ENCODE measurements around the gene DHX16.
"Not testable (repeated sequence)": the region's sequence is repeated elsewhere in the genome, so short reads cannot be mapped to it uniquely, and the experiment has no call there.

DHX16 gene

DNA sequence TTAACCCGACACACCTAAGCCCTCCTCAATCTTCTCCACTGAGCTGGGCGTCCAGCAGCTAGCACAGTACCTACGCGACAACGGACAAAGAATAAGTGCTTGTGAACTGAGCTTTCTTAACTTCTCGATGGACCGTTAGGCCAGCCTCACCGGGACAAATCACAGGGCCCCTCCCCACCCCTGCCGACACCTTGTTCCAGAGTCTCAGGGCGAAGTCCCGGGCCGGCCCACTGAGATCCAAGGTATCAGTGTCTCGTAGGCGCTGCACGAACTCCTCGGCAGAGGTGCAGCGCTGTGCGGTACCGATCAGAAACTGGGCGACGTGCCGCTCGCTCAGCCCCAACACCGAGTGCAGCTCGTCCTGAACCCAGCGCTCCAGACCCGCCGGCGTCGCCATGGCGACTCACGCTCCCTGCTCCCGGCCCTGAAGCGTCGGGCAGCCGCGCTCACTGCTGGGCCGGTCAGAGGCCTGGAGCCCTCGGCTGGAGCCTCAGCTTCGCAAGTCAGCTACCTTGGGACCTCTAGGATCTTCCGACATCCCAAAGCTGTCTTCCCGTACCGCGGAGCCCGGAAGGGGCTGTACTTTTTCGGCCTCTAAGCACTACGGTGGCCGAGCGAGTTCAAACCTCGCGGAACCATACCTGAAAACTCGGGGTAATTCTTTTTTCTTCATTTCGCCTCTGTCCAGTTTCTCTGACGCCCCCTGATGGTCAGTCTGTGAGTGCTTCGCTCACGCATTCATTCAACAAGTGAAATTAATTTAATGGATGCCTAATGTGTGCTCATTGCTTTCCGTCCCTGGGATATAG, at the start of gene DHX16:
Gene DHX16, minus strand, starts transcription at position 562 of the 809 bp plus-strand sequence. Its CDS starts 165 bp downstream, at position 397.
- peak; percentile 83 for DNase-seq (ENCODE audit: low read depth)

DNA sequence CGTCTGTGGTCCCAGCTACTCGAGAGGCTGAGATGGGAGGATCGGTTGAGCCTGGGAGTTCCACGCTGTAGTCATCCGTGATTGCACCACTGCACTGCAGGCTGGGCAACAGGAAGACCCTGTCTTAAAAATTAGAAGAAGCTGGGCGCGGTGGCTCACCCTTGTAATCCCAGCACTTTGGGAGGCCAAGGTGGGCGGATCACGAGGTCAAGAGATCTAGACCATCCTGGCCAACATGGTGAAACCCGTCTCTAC, 49.1 kb upstream of the DHX16 start:
- not testable (repeated sequence) for DNase-seq (ENCODE audit: low read depth)

DNA sequence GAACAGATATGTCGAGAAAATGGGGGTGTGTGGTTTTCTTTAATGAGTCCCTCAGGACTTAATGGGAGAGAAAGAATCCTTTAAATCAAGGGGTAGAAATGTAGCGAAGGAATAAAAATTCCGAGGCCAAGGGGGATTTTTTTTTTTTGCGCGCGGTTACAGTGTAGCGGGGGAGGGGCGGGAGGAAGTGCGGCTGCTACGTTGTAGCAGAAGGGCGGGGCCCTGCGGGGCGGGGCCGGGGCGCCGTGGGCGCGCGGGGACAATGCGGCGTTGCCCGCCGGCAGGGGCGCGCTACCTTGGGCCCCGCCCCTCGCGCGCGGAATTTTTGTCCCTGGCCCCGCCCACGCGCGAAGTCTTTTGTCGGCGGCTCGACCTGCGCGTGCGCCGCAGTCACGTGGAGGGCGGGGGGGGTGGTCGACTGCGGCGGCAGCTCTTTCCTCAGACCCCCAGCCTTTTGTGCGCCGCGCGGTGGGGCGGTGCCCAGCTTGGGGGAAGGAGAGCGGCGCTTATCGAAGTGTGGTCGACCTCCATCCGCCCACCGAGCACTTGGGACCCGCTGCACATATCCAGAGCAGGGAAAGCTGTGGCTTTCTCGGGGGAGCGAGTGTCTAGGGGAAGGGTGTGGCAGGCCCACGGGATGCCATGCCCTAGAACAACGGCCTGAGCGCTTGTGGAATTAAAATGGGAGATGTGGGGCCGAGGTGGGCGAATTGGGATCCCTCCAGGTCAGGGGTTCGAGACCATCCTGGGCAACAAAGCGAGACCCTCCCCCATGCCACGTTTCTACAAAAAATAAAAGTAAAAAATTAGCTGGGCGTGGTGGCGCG, 48.6 kb upstream of the DHX16 start:
- DNase-seq (ENCODE audit: low read depth), result peak; percentile 96

DNA sequence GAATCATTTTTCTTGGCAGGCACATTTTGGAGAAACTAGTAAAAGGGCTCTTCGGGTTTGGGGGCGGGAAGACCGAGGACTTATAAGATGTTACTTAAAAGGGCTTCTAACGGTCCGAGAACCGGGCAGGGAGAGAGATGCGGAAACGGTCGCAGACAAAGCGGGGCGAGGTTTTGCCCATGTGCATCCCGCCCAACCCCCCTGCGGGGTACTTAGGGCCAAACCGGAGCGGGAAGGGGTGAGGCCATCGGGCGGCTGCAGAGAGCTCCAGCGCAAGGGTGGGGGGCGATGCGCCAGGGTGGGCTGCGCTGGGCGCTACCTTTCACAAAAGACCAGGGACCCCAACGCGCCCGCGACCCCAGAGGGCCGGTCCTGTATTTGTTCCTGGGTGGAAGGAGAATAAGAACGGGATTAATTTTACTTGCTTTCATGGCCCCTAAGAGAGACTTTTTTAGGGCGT, 48.0 kb upstream of the DHX16 start:
- peak; percentile 51 for DNase-seq (ENCODE audit: low read depth)

DNA sequence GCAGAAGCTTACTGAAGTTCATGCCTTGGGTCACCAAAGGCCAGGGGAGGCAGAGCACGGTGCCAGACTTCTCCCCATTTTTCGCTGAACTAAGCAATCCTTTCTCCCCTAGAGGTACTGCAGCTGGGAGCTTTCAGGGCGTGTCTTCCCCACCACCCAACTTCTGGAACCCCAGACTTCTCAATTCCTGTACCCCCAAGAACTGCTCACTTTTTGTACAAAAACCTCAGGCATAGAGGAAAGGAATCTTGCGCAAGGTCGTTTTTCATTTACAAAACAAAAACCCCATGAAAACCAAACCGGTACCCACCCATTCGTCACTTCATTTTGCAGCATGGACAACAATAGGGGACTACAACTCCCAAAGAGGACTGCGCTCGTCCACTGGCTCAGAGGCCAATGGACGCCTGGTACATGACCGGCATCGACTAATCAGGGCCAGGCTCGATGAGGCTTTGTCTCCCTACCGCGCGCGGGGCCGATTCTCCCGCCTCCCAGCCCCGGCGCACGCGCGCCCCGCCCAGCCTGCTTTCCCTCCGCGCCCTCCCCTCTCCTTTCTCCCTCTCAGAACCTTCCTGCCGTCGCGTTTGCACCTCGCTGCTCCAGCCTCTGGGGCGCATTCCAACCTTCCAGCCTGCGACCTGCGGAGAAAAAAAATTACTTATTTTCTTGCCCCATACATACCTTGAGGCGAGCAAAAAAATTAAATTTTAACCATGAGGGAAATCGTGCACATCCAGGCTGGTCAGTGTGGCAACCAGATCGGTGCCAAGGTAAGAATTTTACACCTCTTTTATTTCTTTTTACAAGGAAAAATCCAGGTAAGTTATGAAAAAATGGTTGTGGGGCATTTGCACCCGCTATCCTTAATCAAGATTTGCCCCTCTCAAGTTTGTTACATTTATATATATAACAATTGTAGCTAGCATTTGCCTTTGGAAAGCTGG, 47.3 kb upstream of the DHX16 start, which contains the start of gene TUBB:
Gene TUBB, plus strand, starts transcription at position 562 of the 947 bp plus-strand sequence. Its CDS starts 155 bp downstream, at position 717.
- peak; percentile 92 for DNase-seq (ENCODE audit: low read depth)

DNA sequence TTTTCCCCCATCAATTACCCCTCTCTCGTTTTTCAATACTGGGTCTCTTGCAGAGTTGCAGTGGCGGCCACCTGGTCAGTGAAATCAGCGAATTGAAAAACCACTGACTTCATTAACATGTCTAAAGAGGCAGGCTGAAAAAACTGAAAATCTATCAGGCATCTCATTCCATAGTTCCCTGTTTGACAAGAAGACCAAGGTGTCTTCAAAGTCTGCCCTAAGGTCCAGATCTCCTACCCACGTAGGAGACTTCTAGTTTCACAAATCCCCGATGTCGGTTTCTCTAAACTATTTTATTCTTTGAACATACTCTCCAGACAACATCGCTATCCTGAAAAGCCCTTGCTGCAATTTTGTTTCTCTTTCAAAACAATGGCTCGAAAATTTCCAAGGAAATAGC, 46.5 kb upstream of the DHX16 start:
- no peak for DNase-seq (ENCODE audit: low read depth)

DNA sequence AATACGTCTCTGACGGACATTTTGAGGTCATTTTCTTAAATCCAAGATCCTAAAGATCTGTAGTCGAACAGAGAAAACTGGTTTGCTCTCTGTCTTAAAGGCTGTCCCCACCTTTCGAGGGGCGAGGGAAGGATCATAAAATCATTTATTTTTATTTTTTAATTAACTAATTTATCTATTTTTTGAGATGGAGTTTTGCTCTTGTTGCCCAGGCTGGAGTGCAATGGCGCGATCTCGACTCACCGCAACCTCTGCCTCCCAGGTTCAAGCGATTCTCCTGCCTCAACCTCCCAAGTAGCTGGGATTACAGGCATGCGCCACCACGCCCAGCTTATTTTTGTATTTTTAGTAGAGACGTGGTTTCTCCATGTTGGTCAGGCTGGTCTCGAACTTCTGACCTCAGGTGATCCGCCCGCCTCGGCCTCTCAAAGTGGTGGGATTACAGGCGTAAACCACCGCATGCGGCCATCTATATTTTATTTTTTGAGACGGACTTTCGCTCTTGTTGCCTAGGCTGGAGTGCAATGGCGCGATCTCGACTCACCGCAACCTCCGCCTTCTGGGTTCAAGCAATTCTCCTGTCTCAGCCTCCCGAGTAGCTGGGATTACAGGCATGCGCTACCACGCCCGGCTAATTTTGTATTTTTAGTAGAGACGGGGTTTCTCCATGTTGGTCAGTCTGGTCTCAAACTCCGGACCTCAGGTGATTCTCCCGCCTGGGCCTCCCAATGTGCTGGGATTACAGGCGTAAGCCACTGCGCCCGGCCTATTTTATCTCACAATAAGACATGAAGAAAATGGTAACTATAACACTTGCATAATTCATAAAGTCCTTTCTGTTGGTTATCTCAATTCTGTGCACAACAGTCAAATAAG, 45.3 kb upstream of the DHX16 start:
- not testable (repeated sequence) for DNase-seq (ENCODE audit: low read depth)

DNA sequence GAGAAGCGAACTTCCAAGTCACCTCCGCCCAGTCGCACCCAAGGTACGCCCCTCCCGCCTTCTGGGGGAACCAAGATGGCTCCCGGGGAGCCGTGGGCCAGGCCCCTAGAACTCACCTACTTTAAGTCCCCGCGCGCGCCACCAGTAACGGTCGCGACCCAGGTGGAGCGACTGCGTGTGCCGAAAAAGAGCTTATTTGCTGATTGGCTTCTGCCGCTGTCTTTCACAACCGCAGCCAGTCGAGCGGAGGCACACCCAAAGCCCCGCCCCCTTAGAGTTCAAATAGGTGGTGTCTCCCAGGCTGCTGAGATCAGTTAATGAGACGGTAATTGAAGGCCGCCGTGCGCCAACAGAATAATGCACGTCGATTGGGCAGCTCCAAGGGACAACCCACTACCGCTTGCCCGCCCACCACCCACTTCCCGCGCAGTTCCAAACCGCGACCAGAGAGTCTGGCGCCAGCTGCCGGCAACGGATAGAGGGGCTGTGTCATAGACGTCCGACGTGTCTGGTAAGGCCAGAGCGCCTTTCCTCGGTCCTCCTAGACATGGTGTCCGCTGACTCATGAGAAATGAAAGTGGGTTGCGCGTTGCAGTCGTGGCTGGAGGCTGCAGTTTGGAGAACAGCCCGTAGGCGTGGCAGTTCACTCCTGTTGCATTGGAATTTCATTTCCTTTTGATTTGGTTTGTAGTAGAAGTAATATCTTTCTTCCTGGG, 44.5 kb upstream of the DHX16 start, which contains the start of gene MDC1:
Gene MDC1, minus strand, starts transcription at position 153 of the 716 bp plus-strand sequence. CDS start 2,106 bp downstream, outside the sequence.
- DNase-seq (ENCODE audit: low read depth), result peak; percentile 98

DNA sequence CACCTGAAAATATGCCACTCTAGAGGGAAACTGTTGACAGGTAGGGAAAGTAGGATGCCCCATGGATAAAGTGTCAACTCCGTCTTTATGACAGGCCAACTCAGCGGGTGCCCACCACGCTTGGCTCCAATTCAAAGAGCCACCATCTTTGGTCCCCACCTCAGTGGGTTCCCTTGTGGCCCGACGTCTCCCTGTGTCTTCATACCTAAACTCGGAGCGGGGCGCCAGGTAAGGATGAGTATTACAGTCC, 44.0 kb upstream of the DHX16 start:
- no peak for DNase-seq (ENCODE audit: low read depth)

DNA sequence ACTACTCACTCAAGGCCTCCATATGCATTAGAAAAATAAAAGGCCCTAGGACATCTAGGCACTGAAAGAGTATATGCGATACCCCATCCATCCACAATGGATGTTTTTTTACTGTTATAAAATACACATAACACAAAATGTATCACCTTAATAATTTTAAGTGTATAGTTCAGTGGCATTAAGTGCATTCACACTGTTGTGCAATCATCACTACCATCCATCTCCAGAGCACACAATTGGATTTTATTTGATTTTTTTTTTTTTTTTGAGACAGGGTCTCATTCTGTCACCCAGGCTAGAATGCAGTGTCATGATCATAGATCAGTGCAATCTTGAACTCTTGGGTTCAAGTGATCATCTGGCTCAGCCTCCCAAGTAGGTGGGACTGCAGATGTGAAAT, 41.5 kb upstream of the DHX16 start:
- DNase-seq (ENCODE audit: low read depth), result no peak

DNA sequence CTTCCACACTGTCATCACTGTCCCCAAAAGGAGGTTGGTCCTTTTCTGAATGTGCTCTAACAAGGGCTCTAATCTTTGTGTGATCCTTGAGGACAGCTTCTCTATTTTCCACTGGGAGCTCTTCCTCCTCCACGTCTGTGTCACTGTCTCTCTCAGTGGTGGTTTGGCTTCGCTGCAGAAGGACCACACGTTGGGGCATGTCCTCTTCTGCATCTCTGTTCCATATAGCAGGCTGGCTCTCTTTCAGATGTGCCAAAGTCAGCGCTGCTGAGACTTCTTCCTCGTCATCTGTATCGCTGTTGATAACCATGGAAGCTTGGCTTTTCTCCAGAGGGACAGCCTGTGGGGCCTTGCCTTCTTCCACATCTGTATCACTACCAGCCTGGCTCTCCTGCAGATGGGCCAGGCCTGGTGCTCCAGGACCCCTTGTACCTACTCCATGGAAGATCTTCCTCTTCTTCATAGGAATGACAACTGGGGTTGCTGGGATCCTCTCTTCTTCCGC, 39.7 kb upstream of the DHX16 start:
- DNase-seq (ENCODE audit: low read depth), result no peak

DNA sequence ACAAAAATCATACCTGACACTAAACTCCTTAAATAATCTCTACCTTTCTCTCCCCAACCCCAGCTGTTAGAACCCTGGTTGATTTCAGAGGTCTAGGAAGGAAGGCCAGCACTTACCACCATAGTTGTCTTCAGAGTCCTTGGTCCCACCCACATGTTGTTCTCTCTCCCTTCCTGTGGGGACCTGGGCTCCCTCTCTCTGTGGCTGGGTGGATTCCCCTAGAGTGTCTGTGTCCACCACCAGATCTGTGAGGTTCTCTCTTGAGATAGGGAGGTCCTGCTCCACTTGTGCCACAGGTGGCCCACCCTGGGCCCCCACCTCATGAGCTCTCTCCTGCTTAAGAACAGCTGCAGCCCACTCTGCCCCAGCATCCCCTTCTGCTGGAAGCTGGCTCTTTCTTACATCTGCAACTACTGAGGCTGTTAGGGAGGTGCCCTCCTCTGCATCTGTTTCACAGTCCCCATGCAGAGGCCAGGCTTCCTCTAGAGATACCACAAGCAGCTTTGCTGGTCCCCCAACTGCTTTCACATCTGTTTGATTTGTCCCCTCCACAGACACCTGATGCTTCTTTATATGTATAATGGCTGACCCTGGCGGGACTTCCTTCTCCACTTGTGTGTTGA, 39.1 kb upstream of the DHX16 start:
- no peak for DNase-seq (ENCODE audit: low read depth)

DNA sequence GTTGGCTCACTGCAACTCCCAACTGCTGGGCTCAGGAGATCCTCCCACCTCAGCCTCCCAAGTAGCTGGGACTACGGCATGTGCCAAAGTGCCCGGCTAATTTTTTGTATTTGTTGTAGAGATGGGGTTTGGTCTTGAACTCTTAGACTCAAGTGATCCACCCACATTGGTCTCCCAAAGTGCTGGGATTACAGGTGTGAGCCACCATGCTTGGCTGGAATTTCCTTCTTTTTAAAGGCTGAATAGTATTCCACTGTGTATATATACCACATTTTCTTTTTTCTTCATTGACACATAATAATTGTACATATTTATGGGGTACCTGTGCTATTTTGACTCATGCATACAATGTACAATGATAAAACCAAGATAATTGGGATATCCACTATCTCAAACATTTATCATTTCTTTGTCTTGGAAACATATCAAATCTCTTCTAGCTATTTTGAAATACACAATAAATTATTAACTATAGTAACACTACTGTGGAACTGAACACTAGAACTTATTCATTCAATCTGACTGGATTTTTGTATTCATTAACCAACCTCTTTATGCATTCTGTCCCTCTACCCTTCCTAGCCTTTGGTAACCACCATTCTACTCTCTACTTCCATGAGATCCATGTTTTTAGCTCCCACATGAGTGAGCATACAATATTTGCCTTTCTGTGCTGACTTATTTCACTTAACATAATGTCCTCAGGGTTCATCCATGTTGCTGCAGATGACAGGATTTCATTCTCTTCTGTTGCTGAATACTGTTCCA, 36.5 kb upstream of the DHX16 start:
- no peak for DNase-seq (ENCODE audit: low read depth)

DNA sequence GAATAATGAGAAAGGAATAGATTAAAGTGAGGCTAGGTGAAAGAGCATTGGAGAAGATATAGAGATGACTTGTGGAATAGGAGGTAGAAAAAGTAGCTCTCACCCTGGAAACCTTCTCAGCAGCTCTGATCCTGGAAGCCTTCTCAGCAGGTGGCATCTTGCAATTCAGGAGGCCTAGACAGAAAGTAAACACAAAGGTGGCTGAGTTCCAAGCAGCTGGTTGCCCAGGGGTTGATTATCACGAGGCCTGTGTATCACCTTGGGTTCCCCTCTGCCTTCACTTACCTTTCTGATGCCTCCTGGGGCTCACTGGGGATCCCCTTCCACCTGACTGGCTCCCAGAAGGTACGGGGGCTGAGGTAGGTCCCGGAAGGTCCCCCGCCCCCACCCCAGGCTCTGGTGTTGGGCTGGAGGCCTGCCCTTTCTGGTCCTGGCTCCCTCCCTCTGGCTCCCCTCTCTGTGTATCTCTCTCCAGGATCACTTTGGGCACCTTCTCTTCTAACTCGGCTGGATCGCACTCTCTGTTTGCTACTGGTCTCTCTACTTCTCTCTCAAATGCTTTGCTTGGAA, 34.6 kb upstream of the DHX16 start:
- no peak for DNase-seq (ENCODE audit: low read depth)

DNA sequence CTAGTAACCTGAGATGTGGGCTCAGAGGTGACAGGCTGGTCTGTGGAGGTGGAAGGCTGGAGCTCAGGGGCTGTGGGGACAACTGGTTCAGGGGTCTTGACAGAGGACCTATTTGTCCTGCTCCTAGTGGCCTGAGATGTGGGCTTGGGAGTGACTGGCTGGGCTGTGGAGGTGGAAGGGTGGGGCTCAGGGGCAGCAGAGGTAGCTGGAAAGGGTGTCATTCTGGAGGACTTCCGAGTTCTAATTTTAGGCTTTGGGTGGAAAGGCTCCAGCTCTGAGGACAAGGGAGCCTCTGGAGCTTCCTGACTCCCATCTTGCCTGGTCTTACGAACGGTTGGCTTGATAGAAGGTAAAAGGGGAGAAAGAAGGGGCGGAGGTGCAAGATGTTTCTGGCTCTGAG, 32.8 kb upstream of the DHX16 start:
- no peak for DNase-seq (ENCODE audit: low read depth)

DNA sequence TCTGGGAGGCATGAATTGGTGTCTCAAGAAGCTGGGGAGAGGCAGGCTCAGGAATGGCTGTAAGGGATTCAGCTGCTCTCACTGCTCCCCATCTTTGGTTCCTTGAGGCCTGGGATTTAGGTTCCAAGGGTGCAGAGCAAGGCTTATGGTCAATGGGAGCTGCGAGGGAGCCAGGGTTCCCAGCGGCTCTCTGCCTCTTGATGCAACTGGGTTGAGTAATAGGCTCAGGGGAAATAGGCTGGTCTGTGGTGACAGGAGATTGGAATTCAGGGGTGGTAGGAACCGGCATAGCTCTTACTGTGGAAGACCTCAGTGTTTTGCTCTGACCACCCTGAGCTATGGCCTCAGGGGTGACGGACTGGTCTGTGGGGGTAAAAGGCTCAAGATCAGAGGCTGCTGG, 31.0 kb upstream of the DHX16 start:
- no peak for DNase-seq (ENCODE audit: low read depth)

DNA sequence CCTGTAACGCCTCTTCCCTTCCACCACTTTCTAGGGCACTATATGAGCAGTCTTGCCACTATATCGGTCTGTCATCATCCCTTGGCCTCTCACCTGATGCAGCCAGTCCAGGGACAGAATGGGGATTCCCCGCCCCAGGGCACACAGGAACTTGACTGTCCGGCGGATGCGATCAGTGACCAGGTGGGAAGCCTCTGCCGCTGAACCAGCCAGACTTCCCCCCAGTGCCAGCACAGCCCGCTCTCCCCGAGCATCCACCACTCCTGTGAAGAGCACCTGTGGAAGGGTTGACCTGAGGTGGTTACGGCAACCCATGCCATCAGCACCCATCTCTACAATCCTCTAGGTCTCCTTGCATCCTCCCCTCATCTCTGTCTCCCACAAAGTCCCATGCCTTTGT, 30.2 kb upstream of the DHX16 start:
- no peak for DNase-seq (ENCODE audit: low read depth)

DNA sequence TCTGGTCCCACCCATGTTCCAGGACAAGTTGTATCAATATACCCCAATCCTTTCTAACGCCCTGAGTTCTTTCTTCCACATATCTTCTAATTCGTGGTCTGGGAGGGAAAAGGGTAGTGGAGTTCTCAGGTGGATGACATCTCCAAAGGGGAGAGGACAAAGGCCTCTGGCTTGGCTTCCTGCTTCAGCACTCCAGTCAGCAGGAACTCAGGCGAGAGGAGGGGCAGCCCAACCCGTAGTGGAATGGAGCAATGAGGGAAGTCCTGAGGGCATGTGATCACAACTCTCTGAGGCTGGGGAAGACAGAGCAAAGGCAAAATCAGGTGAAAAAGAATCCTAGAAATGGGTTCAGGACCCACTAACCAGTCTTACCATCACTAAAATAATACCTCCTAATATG, 27.5 kb upstream of the DHX16 start:
- no peak for DNase-seq (ENCODE audit: low read depth)

DNA sequence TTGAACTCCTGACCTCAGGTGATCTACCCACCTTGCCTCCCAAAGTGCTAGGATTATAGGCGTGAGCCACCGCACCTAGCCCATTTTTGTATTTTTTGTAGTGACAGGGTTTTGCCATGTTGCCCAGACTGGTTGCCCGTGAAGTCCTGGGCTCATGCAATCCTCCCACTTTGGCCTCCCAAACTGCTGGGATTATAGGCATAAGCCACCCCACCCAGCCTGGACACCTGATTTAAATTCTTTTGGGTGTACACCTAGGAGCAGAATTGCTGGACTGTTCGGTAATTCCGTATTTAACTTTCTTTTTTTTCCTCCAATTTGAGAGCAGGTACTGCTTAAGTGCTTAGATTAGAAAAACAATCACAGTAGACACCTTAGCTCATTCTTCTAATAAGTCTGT, 23.6 kb upstream of the DHX16 start:
- DNase-seq (ENCODE audit: low read depth), result no peak

Data from stimulated activated CD8-positive, alpha-beta memory T cell treated with anti-CD3 and anti-CD28 coated beads, Interleukin-4, amount 100 ng/mL, for 24 hours (primary cell).